HG03097 (cell line): ENCODE measurements around the gene AHCYL1.
A peak's percentile ranks its signal among the peaks of the same experiment; 100 is the strongest.
"Not testable (repeated sequence)": the region's sequence is repeated elsewhere in the genome, so short reads cannot be mapped to it uniquely, and the experiment has no call there.

ENCODE experiments used
- ATAC-seq: cut with Tn5 transposase; IDR thresholded peaks from one replicate; pipeline ENCODE4 v1.9.1; 2021; ENCODE audit not compliant: unreplicated experiment, low FRiP score

The AHCYL1 gene

GRCh38 chr1:109984456-109985246 is at the start of gene AHCYL1:
TSS of gene AHCYL1 (plus strand) at chr1:109984765. CDS start at chr1:109985053, 288 bp downstream.
- peak; percentile 95 for ATAC-seq

- ATAC-seq = no peak
Measured at GRCh38 chr1:109935451-109935900, 49.1 kb upstream of the AHCYL1 start.

GRCh38 chr1:109937738-109938137 is 46.8 kb upstream of the AHCYL1 start:
- no peak for ATAC-seq

- no peak for ATAC-seq
Measured at GRCh38 chr1:109938556-109938955, 46.0 kb upstream of the AHCYL1 start.

- ATAC-seq = no peak
Measured at GRCh38 chr1:109942434-109942833, 42.1 kb upstream of the AHCYL1 start.

- ATAC-seq = no peak
Measured at GRCh38 chr1:109944541-109944940, 40.0 kb upstream of the AHCYL1 start.

- no peak for ATAC-seq
Measured at GRCh38 chr1:109946511-109946910, 38.1 kb upstream of the AHCYL1 start.

GRCh38 chr1:109947582-109948284 is 36.8 kb upstream of the AHCYL1 start:
- no peak for ATAC-seq

- ATAC-seq = no peak
Measured at GRCh38 chr1:109948285-109948630, 36.3 kb upstream of the AHCYL1 start.

GRCh38 chr1:109950038-109950437 is 34.5 kb upstream of the AHCYL1 start:
- ATAC-seq = no peak

GRCh38 chr1:109950509-109950908 is 34.1 kb upstream of the AHCYL1 start:
- ATAC-seq = no peak

- not testable (repeated sequence) for ATAC-seq
Measured at GRCh38 chr1:109951501-109951900, 33.1 kb upstream of the AHCYL1 start.

- ATAC-seq = no peak
Measured at GRCh38 chr1:109954041-109954512, 30.5 kb upstream of the AHCYL1 start.

GRCh38 chr1:109959632-109959973 is 25.0 kb upstream of the AHCYL1 start:
- no peak for ATAC-seq

- ATAC-seq = no peak
Measured at GRCh38 chr1:109959974-109960744, 24.4 kb upstream of the AHCYL1 start.

- no peak for ATAC-seq
Measured at GRCh38 chr1:109960745-109961094, 23.8 kb upstream of the AHCYL1 start.

- no peak for ATAC-seq
Measured at GRCh38 chr1:109963864-109964263, 20.7 kb upstream of the AHCYL1 start.

- ATAC-seq = no peak
Measured at GRCh38 chr1:109969146-109969829, 15.3 kb upstream of the AHCYL1 start.

- ATAC-seq = peak; percentile 57
Measured at GRCh38 chr1:109969907-109970306, 14.7 kb upstream of the AHCYL1 start.

- no peak for ATAC-seq
Measured at GRCh38 chr1:109971559-109971958, 13.0 kb upstream of the AHCYL1 start.

- no peak for ATAC-seq
Measured at GRCh38 chr1:109974191-109974590, 10.4 kb upstream of the AHCYL1 start.
